GM21619 (cell line): ENCODE results near the gene IFT27.

Experiments
- ATAC-seq: cut with Tn5 transposase; IDR thresholded peaks from one replicate; pipeline ENCODE4 v1.9.1; 2021; ENCODE audit not compliant: unreplicated experiment

IFT27 gene

GRCh38 chr22:36797374-36797773 lies 21.5 kb upstream of the IFT27 start:
- no peak for ATAC-seq

DNA sequence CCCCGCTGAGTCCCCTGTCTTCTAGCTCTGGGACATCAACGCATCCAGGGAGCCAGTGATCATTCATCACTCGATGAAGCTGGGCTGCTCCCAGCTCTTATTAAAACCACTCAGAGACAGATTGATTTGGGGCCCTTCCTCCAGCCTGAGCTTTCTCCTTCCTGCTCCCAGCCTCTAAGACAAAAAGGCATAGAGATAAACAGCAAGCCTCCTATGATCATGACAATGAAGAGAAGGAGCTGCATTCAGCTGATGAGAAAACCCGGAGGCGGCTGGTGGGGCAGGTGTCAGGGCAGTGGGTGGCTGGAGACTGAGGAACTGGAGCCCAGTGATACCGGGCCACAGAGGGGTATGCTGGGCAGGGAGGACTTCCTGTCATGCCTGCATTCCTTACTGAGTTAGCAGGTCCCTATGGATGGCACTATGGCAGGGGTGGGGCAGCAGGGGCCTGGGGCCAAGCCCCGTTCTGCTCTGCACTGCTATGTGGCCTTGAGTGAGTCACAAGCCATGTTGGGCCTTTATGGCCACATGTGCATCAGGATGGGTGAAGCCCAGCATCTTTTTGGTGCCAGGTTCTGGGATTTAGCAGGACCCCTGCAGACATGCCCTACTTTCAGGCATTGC lies 20.7 kb upstream of the IFT27 start:
- no peak for ATAC-seq

DNA sequence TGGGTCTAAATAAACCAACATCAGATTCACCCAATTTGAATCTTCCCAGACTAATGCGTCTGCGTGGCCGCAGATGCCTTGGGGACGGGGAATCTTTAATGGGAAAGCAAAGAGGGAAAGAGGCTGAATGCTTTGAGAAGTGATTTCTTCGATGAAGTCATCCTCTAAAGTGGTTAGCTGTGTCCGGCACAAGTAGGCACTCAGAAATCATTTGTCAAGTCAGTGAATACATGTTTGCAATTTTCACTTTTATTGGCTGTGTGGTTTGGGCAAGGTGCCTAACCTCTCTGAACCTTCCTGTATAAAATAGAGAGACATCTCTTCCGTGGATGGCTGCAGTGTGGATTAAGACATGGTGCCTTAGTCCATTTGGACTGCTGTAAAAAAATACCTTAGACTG lies 19.7 kb upstream of the IFT27 start:
- ATAC-seq = no peak

GRCh38 chr22:36790648-36791047 lies 14.7 kb upstream of the IFT27 start:
- ATAC-seq = peak; percentile 56

DNA sequence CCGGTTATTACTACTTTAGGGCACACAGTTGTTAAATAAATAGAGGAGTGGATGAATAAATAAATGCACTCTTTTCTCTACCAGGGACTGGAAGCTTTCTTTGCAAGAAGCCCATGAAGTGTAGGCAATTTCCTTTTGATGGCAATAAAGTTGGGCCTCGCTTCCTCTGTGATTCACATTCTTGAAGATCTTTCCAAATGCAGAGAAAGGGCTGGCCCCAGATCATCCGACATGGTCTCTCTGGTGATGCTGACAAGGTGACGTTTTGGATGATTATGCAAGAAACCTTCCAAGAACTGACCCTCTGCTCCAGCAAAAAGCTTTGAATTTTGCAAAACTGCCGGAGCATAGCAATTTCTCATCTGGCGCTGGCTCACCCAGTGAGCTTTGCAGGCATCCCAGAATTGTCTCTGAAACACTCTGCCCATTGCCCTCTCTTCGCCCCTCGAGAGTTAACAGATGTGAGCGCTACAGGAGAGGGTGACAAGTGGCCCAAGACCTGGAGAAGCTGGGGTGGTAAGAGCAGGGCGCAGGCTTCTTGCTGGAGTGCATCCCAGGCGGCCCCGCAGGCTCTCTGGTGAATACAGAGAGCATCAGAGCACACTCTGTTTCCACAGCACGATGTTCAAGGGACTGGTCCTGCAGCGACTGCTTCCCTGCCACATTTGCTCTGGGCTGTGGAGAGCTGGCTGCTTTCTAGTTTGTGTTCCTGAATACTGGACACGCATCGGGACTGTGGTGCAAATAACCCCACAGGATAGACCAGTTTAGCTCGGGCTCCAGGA lies 11.5 kb upstream of the IFT27 start:
- ATAC-seq = no peak

DNA sequence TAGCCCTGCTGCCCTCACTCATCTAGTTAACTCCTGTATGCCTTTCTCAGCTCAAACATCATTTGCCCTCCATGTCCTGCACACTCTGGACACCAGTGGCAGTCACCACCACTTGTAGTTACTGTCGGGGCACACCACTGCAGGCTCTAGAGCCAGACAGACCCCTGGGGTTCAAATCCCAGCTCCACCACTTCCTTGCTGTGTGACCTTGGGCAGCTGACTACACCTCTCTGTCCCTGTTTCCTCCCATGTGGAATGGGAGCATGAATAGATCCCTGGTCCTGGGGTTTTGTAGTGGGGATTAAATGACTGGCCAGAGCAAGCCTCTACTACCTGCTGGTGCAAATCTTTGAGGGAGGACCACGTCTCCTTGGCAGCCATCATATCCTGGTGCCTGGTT lies 7.8 kb upstream of the IFT27 start:
- no peak for ATAC-seq

GRCh38 chr22:36781656-36782627 lies 6.0 kb upstream of the IFT27 start:
- peak; percentile 83 for ATAC-seq

DNA sequence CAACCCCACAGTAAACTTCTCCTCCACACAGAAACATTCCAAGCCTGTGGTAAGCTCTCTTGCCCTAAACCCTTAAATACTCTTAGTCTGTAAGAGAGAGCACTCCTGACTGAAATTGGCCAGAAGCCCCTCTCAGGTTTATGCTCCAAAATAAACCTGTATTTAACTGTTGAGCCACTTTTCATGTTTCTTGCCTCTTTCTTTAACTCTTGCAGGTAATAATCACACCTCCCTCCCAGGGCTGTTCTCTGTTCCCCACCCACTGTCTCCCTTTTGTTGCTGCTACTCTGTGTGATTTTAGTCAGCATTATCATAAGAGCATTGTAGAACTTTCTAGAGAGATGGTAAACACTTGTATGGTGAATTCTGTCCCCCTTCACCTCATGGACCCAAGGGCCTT lies 2.1 kb upstream of the IFT27 start:
- ATAC-seq = no peak

GRCh38 chr22:36776722-36777121 lies 803 bp upstream of the IFT27 start:
- no peak for ATAC-seq

DNA sequence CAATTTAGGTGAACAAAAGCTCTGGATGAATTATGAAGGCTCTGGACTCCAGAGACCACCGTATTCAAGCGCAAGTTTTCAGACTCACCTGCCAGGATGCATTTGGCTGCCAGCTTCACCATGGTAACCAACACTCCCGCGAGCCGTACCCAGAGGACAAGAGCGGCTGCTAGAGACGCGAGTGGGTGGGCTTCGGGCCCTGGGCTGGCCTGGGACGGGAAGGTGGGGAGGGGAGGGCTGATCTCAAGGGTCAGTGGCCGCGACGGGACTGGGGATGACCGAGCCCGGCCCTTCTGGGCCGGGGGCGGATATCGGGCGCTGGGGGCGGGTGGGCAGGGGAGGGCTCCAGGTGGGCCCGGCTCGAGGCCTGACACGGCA lies 344 bp downstream of the IFT27 start:
- ATAC-seq = peak; percentile 1

GRCh38 chr22:36773935-36774334 lies 2.0 kb downstream of the IFT27 start:
- ATAC-seq = no peak

DNA sequence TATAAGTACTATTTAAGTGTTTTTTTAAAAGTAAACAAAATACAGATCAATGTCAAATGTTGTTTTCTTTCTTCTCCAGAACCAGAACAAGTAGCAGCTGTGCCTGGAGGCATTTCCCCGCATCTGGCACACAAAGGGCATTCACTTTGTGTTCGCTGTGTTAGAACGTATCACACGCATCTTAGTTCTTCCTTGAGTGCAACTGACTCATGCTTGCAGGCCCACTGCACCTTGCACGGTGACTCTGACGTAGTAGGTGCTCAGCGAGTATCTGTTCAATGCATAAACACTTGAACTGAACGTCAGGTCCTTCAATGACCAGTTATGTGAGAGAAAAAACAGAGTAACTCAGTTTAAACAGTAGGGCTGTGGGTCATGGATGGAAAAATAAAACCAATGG lies 3.5 kb downstream of the IFT27 start:
- no peak for ATAC-seq

- no peak for ATAC-seq
Measured at GRCh38 chr22:36771356-36772063, 4.4 kb downstream of the IFT27 start.

DNA sequence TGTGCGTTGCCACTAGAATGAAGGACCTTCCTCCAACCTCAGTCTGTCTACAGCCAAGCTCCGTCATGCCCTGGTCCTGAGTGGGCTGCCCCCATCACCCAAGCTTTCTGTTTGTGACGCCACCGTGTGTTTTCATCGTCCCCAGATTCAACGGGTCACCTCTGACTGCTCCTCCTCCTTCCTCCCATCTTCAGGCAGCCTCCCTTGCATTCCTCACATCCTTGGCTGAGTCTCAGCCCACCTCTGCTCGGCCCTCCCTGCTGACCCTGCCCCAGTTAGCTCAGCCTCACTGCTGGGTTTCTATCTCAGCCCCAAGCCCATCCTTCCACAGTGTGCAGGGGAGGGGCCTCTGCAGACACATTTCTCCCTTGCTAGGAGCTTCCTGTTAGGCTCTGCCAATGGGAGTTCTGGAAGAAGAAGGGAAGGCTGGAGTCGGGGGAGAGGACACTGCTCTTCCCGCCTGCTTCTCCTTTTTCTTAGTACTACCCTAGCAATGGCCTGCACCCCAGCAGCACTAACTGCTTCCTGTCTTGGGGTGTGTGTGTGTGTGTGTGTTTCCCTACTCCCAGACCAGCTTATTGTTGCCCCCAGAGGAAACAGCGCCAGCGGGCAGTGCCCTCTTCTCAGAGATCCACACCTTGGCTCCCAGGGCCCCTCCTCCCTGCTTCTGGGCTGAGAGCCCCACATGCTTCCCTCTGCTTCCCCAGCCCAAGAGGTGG lies 5.2 kb downstream of the IFT27 start:
- no peak for ATAC-seq

GRCh38 chr22:36769541-36770512 lies 6.1 kb downstream of the IFT27 start:
- ATAC-seq = no peak

- no peak for ATAC-seq
Measured at GRCh38 chr22:36768616-36769015, 7.3 kb downstream of the IFT27 start.

- ATAC-seq = no peak
Measured at GRCh38 chr22:36768141-36768540, 7.8 kb downstream of the IFT27 start.

GRCh38 chr22:36767035-36767775 lies 8.7 kb downstream of the IFT27 start:
- no peak for ATAC-seq
